GM03348 (cell line): ENCODE data around the gene AP5B1.
A peak's percentile ranks its signal among the peaks of the same experiment; 100 is the strongest.

Experiments used
- DNase-seq: peaks from one replicate; pipeline ENCODE4 v3.0.0; 2012; ENCODE audit warnings: low spot score

The AP5B1 gene, protein sequence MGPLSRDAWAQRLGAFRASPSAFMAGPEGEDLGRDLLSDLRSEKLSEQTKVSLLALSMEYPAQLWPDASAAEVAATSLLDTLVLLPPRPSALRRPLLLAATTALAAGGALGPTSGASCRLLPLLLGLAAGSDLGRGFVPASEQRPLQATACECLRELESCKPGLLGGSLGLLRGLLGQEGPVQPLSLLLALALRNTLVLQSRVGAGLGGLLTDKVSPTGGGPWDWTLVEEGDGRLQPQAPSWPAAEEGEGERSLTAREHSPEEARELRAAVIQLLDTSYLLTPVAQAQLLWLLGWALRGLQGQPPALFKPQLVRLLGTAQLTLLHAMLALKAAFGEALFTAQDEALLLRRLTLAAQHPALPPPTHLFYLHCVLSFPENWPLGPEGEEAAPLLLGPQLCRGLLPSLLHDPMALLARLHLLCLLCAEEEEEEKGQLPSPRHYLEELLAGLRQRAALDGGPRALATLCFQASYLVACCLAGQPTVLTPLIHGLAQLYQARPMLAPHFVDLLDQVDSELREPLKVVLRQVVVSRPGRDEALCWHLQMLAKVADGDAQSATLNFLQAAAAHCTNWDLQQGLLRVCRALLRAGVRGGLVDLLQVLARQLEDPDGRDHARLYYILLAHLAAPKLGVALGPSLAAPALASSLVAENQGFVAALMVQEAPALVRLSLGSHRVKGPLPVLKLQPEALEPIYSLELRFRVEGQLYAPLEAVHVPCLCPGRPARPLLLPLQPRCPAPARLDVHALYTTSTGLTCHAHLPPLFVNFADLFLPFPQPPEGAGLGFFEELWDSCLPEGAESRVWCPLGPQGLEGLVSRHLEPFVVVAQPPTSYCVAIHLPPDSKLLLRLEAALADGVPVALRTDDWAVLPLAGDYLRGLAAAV

DNA sequence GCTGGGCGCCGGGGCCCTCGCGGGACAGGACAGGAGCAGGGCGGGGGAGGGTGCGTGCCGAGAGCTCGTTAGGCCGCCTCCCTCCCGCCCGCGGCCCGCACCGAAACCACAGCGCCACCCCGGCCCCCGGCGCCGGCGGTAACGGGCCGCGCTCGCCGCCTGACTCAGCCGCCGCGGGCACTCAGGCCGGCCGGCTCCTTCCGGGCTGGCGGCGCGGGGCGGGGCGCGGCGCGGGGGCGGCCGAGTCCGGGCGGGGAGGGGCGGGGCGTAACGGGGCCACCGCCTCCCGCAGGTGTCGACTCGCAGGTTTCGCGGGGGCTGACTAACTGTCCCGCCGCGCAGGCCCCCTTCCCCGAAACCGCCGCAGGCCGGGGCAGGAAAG is at the start of gene AP5B1:
Gene AP5B1 (minus strand): TSS at position 207 of the 382 bp plus-strand sequence. CDS start 385 bp downstream, outside the sequence.
- DNase-seq: peak; percentile 93

DNA sequence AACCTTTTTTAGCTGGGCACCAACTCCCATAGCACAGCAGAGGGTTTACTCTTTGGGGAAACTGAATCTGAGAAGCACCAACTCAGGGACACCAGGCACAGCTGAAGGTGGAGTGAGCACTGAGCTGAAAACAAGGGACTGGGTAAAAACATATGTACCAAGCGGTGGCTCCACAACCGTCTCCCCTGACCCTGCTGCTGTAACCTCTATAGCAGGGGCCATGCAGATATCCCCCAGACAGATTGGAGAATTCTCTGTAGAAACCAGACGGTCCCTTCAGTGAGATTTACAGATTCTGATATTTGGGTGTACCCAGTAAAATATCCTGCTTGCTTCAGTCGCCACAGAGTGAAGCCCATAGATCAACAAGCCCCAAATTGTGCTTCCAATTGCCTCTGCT is 48.7 kb upstream of the AP5B1 start:
- no peak for DNase-seq

DNA sequence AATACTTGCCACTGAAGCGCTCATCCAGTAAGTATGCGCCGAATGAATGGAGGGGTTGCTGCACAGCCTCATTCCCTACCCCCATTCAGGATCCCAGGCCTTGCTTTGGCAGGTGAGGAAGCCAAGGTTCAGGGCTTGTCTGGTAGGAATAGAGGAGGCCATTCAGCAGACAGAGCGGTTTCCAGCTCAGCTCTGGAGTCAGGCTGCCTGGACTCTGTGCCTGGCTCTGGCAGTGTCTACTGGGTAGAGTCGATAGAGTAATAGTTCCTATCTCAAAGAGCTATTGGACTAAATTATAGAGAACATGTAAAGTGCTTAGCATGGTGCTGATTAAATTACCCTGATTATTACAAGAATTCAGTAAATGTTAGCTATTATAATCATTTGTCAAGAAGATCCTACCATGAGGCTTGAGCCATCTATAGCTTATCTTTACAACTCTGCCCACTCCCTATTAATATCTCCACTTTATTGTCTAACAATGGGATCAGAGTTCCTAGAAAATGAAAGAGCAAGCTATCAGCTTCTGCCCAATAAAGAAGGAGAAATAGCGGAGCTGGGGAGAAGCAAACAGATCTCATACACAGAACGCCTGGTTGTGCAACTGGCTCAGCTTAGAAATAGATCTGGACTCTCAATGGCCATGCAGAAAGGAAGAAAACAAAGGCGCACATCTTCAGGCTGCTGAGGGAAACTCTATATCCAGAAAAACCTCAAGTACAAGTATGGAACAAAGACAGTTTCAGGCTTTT is 46.4 kb upstream of the AP5B1 start:
- DNase-seq: no peak

DNA sequence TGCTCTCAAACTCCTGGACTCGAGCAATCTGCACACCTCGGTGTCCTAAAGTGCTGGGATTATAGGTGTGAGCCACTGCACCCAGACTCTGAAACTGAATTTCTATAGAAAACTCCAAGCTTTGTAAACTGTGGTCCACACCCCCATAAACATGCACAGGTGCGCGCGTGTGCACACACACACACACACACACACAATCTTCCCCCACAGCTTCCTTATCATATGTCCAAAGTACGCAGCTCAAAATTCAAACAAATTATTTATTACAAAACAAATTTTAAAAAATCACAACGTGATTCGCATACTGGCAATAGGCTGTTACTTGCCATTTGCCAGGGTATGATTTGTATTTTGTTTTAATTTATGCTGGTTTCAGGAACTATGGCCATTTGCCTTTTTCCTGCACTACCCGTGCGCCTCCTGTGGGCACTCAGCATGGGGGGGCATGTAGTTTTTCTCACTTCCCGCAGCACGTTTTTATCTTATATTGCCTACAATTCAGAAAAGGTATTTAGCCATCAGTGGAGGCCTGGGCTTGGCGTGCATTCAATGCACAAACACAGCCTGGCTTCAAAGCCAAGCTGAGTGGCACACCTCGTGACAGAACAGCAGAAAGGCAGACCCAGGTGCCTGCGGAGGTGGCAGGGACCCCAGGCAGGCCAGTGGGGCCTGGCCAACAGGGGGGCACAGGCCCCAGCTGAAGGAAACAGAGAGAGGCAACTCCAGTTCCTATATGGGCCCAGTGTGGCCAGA is 42.2 kb upstream of the AP5B1 start:
- no peak for DNase-seq

DNA sequence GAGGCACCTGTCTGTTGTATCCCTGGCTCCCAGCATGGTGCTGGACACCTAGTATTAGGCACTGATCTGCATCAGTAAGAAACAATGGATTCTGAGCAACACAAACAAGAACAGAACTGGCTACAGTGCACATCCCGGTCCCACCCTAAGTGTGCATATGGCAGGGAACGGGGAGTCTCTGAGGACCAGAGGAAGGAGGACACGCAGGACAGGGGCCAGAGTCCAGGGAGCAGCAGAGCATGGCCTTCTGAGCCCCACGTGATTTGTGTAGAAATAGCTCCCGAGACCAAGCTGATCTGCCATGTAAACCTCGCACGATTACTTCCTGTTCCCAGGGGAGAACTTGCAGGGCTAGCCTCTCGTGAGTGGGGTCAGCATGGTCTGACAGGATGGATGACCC is 40.3 kb upstream of the AP5B1 start:
- DNase-seq: no peak

DNA sequence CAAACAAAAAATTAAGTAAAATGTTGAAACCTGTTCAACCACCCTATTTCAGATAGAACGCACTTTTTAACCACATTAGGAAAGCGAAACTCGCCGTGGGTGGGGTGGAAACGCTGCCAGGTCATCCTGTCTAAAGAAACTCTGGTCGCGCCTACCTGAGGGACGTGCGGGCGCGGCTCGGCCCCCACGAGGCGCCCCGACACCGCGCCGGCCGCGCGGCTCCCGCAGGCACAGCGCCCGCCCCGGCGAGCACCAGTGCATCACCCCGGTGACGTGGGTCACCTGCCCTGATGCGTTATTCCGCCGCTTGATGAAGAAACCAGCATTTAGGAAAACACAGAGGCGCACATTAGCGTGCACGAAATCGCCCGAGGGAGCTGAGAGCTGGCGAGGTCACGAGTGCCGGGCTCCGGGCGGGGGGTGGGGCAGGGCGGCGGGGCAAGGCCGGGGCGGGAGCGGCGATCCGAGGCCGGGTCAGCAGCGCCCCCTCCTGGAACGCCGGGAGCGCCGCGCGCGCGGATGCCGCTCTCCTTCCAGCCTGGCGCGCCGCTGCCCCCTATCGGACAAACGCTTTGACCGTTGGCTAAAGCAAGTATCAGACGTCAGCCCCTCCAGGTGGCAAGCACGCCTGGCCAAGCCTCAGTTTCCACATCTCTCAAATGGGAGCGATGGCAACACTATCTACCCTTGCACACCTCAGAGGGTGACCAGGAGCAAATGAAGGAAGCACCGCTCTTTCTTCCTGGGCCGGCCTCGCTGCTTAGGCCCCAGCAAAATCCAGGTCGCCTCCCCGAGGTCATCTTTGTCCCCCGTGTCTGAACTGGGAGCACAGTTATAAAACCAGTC is 37.3 kb upstream of the AP5B1 start:
- DNase-seq: peak; percentile 98

DNA sequence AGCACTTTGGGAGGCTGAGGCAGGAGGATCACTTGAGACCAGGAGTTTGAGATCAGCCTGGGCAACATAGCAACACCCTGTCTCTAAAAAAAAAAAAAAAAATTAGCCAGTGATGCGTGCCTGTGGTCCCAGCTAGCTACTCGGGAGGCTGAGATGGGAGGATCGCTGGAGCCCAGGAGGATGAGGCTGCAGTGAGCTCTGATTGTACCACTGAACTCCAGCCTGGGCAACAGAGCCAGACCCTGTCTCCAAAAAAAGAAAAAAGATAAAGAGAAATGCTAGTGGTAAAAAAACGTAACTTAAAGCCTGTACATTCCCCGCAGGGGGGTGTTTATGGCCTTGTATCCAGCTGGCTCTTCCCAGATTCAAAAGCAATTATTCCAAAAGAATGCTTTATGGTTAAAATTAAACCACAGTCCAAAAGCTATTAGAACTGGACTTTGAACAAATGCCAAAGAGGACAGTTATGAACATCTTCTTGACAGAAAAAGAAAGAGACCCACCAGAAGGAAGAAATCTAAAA is 36.6 kb upstream of the AP5B1 start:
- DNase-seq: peak; percentile 25

DNA sequence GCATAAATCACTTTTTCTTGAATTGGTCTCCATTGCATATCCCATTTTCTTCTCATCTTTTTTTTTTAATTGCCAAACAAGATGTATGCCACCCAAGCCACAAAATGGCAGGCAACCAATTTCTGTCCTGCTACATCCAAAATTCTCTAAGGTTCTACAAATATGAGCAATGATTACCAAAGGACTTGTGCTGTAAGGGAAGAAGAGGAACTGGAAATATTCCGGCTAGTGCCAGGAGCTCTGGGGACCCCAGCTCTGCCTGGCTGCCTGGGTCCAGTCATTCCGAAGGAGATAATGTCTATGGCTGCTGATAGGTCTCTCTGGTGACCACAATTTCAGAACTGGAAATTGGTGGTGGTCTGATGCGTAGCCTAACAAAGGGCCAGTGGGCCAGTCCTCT is 35.9 kb upstream of the AP5B1 start:
- no peak for DNase-seq

DNA sequence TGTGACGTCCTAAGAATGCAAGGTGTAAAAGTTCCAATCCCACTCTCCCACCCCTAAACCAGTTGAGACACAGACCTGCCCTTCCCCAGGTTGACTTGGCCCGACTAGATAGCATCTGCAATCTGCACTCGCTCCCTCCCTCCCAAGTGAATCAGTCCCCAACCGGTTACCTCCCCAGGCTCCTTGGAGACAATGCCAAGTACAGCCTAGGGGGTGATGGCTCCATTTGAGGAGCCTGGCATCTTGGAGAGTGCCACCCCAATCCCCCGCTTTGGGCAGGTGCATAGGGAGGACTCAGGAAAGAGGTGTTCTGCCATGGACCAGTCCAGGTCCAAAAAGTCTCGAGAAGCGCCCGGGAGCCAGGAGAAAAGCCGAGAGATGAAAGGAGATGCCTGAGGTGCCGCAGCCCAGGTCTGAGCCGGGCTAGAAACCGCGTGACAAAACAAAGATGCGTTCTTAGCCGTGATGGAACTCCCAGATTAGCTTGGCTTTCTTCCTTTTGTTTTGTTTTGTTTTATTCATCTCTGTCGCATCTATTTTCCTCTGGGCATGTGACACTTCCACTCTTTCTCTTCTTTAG is 34.3 kb upstream of the AP5B1 start:
- no peak for DNase-seq

DNA sequence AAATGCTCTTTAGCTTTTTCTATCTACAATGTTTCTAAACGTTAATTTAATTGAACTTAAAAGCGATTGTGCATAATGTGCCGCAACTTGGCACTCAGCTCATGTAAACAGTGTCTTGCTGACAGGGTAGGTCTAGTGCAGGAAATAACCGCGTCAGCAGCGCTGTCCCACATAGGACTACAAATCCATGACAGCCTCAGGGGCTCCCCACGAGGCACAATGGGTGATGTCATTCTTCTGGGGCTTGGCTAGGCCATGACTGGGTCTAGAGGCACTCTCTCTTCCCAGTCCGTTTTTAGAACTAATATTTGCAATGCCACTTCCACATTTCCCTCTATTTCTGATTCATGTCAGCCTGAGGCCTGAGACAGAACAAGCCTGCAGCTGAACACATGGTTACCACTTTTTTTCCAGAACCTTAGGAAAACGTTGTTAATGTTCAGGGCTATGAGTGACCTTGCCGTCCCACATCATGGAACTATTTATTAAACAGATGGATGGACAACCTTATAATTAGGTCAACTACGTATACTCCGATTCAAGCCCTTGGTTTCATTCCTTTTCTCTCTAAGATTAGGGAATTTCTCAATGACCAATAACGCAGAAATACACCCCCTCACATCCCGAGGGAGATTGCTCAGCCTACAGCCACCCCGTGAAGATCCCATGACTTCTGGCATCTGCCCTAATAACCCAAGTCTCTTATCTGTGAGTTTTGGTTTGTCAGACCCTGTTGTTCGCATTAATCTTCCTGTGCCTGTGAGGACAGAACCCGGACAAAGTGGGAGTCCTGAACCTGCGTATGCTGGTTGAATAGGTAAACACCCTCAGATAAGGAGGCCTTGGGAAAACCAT is 33.6 kb upstream of the AP5B1 start:
- DNase-seq: no peak

DNA sequence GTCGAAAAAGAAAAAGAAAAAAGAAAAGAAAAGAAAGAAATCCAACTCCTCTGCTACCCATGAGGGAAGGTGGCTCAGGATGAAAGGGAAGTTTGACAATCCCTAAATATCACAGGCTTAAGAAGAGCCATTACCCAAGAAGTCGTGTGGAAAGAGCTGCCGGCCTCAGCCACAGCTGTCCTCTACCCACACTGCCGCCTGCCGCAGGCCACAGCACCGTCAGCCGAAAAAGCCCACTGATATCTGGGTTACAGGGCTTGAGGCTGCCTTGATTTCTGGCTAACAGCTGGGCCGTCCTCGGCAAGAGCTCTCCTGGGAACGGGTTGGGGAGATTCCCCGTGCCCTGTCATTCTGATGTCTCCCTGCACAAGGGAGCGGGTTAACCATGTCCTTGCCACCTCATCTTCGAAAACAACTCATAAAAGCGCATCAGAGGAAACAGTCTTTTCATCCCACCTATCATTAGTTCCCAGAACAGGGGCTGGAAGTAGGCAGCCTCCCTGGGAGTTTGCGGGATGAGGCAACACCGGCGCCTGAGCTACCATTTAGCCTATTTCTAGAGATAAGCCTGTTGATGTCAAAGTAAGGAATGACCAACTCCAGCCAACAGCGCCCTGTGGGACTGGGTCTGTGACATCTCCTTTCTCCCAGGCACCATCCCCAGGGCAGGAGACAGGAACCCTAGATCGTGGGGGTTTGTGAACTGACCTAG is 31.1 kb upstream of the AP5B1 start:
- DNase-seq: no peak

DNA sequence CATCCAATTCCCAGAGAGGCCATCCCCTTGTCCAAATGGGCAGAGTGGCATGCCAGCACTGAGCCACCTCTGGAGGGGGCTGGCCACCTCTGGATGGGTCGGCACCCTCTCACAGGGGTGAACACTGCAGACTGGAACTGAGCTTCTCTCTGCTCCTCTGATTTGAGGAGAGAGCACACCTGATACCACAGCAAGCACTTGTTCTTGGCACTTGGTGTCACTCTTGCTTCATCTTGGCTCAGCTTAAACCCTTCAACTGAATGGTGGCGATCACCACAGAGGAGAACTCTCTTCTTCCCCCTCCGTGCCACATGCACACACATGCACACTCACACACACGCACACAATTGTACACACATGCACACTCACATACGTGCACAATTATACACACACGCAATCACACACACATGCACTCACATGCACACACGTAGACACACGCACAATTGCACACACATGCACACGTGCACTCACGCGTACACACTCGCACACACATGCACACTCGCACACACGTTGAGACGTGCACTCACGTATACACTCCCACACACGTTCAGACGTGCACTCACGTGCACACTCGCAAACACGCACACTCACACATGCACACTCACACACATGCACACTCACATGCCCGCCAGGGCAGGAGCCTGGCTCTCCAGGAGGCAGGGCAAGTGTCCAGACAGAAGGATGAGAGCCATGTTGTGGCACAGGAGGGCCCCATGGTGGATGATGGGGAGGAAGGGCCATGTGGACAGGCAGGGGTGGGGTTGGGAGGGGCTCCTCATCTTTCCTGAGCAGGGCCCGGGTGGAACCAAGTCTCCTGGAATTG is 29.5 kb upstream of the AP5B1 start:
- DNase-seq: no peak

DNA sequence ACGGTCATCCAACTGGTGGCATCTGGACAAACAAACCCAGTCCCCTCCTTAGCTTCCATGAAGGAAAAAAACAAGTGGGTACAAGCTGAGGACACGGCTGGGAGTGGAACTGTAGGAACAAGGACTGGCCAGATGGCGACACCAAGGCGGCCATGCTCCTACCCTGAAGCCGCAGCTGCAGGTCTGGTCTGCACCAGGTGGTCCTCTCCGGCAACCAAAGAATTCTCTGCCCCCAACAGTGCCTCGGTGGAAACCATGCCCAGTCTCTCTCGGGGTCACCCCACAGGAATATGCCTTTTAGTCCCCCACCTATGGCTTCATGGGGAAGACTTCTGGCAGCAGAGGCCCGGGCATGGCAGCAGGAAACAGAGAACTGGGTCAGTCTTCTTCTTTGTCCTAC is 28.7 kb upstream of the AP5B1 start:
- DNase-seq: no peak

DNA sequence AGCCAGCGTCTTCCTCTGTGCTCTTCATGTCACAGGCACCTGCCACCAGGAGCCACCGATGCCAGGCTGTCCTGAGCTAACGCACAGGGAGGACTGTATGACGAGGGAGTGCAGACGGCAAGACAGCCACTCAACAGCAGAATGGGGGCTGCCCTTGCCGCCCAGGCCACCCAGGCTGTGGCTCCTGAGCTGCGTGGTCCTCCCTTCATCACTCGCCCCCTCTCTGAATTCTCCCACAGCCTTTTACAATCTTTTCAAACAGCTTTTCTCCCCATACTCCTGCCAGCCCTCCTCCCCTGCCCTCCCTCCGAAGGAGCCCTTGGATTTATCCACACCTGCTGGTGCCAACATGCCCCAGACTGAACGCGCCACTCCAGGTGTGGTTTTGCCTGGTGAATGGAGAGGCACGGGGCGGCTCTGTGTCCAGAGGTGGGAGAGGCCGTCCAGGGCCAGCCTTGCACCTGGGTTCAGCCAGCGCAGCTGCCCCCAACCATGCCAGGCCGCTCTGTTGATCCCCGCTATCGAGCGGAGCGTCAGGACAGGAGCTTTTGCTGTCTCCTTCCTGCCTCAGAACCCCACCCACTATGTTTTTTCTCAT is 28.1 kb upstream of the AP5B1 start:
- DNase-seq: no peak

DNA sequence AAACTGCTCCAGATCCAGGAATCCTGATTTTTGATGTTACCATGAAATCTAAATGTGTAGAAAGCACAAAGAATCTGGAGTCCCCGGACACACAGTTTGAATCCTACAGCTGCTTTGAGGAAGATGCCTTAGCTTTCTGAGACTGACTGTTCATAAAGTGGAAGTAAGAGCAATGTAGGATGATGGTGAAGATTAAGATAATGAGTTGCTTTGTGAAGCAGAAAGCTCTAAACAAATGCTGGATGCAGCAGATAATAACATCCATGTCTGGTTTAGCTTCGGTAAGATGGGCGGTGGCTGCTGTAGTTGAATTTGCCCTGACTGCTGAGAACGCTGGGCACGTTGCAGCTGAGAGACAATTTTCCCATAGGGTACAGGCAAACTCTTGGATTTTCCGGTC is 26.2 kb upstream of the AP5B1 start:
- DNase-seq: no peak

DNA sequence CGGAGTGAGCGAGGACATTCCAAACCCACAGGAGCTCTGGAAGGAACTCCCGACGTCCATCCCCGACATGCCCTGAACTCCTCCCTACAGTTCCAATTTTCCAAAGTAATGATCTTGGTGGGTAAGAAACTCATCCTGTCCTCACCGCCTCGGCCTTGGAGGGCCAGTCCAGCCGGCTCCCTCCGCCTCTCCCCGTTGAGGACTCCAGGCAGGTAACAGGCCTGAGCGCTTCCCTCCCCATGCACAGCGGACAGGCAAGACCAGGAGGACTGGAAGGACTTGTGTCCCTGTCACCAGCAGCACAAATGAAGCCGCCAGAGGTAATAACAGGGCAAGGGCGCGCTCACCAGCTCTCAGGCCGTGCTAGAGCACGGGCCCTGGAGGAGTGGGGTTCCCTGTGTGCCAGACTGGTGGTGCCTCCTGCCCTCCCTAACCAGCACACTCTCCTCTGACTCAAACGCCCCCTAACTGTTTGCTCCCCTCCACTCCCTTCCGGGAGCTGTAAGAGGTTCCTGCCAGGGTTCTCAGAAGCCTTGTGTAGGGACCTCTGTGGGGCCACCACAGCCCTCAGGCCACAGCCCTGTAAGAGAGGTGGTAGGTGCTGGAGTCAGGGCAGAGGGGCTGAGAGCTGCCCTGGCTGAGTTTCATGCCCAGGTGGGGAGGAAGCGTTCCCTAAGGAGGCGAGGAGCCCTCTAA is 23.2 kb upstream of the AP5B1 start:
- DNase-seq: no peak

DNA sequence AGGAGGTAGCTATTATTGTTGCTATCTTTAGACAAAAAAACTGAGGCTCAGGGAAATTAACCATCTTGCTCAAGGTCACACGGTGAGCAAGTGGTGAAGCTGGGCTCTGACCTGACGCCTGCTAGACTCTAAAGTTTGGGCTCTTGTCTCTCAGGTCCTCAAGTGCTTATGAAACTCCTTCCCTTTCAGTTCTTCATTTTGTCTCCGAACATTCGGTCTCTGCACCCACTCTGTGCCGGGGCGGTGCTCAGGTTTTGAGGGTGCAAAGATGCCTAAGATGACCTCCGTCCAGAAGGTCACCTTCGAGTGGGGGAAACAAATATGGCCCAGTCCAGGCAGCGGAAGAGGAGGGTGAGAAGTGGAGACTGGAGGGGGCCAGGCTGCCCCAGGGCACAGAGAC is 22.1 kb upstream of the AP5B1 start:
- no peak for DNase-seq
